Loucy (cell line): ENCODE measurements around the gene RNLS.

Source experiments
- CTCF ChIP-seq: fragments of 200-600 bp; sonication (generic); conservative IDR thresholded peaks from 2 replicates; pipeline ENCODE4 v1.5.1; 2014; ENCODE audit warnings: mild to moderate bottlenecking, antibody characterized with exemption, low read length
- EZH2phosphoT487 ChIP-seq: fragments of 200-600 bp; IDR thresholded peaks from 2 replicates; pipeline ENCODE4 v1.6.1; 2018; ENCODE audit warnings: antibody characterized with exemption, mild to moderate bottlenecking, moderate library complexity, borderline replicate concordance

DNA sequence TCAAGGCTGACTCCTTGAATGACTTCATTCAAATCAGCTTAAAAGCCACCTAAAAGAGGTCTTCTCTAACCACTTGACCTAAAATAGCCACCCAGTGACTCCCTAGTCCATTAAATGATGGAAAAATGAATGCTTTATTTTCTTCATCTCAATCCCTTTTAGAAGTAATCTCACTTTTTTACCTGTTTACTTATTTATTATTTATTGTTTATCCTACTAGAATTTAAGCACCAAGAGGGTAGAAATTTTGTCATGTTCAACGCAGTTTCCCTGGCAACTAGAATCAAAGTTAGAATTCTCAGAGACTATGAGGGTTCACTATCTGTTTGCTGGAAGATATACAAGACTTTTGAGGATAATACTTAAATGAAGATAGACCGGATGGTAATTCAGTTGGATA, 3.3 kb upstream of the RNLS start, which contains the start of gene LIPJ:
- TF ChIP-seq EZH2phosphoT487 (no peak), CTCF (no peak)
